ENCODE results near the gene THADA. TPM values are rescaled to one million over a fixed set of nuclear protein-coding genes. Genes with fewer than 3 reads are reported as not detected.

Gene THADA
- polyA plus RNA-seq, 3 donors, result 7.3 to 11.2 (median 9.7) TPM

GRCh38 chr2:43611987-43612894, 16.4 kb upstream of the THADA start:
- intact Hi-C loops (cut with micrococcal nuclease), result loop anchor here in 1 of 2 donors (5.0 kb wide), 1 partner anchor 785 kb away; no protein-coding TSS in a partner anchor
- Mint-ChIP-seq H3K27me3 (ENCODE audit: low read depth in 3 of 3) (peaks cover 0 to 5% (median 2%) of the 10 kb centered on the region in 3 donors), H3K4me1 (no peaks in the 10 kb centered on the region), H3K4me3 (peak overlapping the region in 1 of 2 donors; percentile 8), H3K36me3 (no peaks in the 10 kb centered on the region), H3K27ac (no peak overlapping the region), H3K9me3 (no peaks in the 10 kb centered on the region)
- H3K27me3 ChIP-seq (ENCODE audit: control insufficient read depth in 2 of 2, insufficient read depth in 2 of 2, low read length in 2 of 2), result no peaks in the 10 kb centered on the region
- no peaks in the 10 kb centered on the region for H3K4me1 ChIP-seq (ENCODE audit: control insufficient read depth in 1 of 2, insufficient read depth in 2 of 2, low read length in 2 of 2)
- H3K36me3 ChIP-seq (replicated peaks in 1 of 2; ENCODE audit: control insufficient read depth in 1 of 2, insufficient read depth in 2 of 2, low read length in 2 of 2), result no peaks in the 10 kb centered on the region
- 62% methylated on average over 4 of the region's 14 CpGs for WGBS (ENCODE audit: insufficient coverage)
- no peaks in the 10 kb centered on the region for H3K79me2 ChIP-seq (ENCODE audit: insufficient read depth, low read length)
- peak; percentile 80 for TF ChIP-seq CTCF (IDR thresholded peaks at IDR 0.05)
- DNase-seq, result peak; percentile 51 to 61 (median 58)
- no peaks in the 10 kb centered on the region for H4K20me1 ChIP-seq (ENCODE audit: insufficient read depth, low read length)
- H3K4me2 ChIP-seq (replicated peaks; ENCODE audit: extremely low read depth, low read length, poor library complexity, severe bottlenecking), result no peak overlapping the region
- H3K4me3 ChIP-seq (replicated peaks in 1 of 3; ENCODE audit: low read depth in 2 of 3, low read length in 3 of 3), result no peak overlapping the region
- H3K27ac ChIP-seq (ENCODE audit: low read depth in 1 of 2, low read length in 2 of 2), result no peak overlapping the region
- no peaks in the 10 kb centered on the region for H3K9me3 ChIP-seq (replicated peaks in 1 of 2; ENCODE audit: control insufficient read depth in 1 of 2, insufficient read depth in 1 of 2, low read length in 2 of 2)
- H2AFZ ChIP-seq (ENCODE audit: insufficient read depth, low read depth, low read length, poor library complexity, severe bottlenecking), result no peak overlapping the region
- H3K9ac ChIP-seq (ENCODE audit: insufficient read depth, low read length, poor library complexity, severe bottlenecking), result no peak overlapping the region

- TF ChIP-seq CTCF (IDR thresholded peaks at IDR 0.05), result no peak
- no peak overlapping the region for H3K9ac ChIP-seq (ENCODE audit: insufficient read depth, low read length, poor library complexity, severe bottlenecking)
- H3K27ac ChIP-seq (ENCODE audit: low read depth in 1 of 2, low read length in 2 of 2), result no peak overlapping the region
- no peaks in the 10 kb centered on the region for H4K20me1 ChIP-seq (ENCODE audit: insufficient read depth, low read length)
- no peak overlapping the region for H2AFZ ChIP-seq (ENCODE audit: insufficient read depth, low read depth, low read length, poor library complexity, severe bottlenecking)
- no peak overlapping the region for H3K27ac Mint-ChIP-seq
- WGBS (ENCODE audit: insufficient coverage), result 100% methylated on average over 2 of the region's 4 CpGs
- DNase-seq, result no peak
- no peak overlapping the region for H3K4me3 Mint-ChIP-seq
- no peaks in the 10 kb centered on the region for H3K36me3 ChIP-seq (replicated peaks in 1 of 2; ENCODE audit: control insufficient read depth in 1 of 2, insufficient read depth in 2 of 2, low read length in 2 of 2)
- no peaks in the 10 kb centered on the region for H3K36me3 Mint-ChIP-seq
- no peaks in the 10 kb centered on the region for H3K27me3 ChIP-seq (ENCODE audit: control insufficient read depth in 2 of 2, insufficient read depth in 2 of 2, low read length in 2 of 2)
- H3K4me2 ChIP-seq (replicated peaks; ENCODE audit: extremely low read depth, low read length, poor library complexity, severe bottlenecking), result no peak overlapping the region
- no peaks in the 10 kb centered on the region for H3K79me2 ChIP-seq (ENCODE audit: insufficient read depth, low read length)
- no peaks in the 10 kb centered on the region for H3K9me3 Mint-ChIP-seq
- H3K27me3 Mint-ChIP-seq (ENCODE audit: low read depth in 3 of 3), result peaks cover 0 to 3% (median 3%) of the 10 kb centered on the region in 3 donors
- no peaks in the 10 kb centered on the region for H3K4me1 Mint-ChIP-seq
- no peaks in the 10 kb centered on the region for H3K4me1 ChIP-seq (ENCODE audit: control insufficient read depth in 1 of 2, insufficient read depth in 2 of 2, low read length in 2 of 2)
- no peak overlapping the region for H3K4me3 ChIP-seq (replicated peaks in 1 of 3; ENCODE audit: low read depth in 2 of 3, low read length in 3 of 3)
- intact Hi-C loops (cut with micrococcal nuclease), result loop anchor here in 1 of 2 donors (5.0 kb wide), 1 partner anchor 783 kb away; no protein-coding TSS in a partner anchor
- H3K9me3 ChIP-seq (replicated peaks in 1 of 2; ENCODE audit: control insufficient read depth in 1 of 2, insufficient read depth in 1 of 2, low read length in 2 of 2), result no peaks in the 10 kb centered on the region
Observed at GRCh38 chr2:43610361-43610760, 14.5 kb upstream of the THADA start.

All from CD14-positive monocyte (primary cell).